ENCODE results near the gene CBX3. TPM values are rescaled to one million over a fixed set of nuclear protein-coding genes. Genes with fewer than 3 reads are reported as not detected.
"Not testable (repeated sequence)": the region's sequence is repeated elsewhere in the genome, so short reads cannot be mapped to it uniquely, and the experiment has no call there.

Gene CBX3
- total RNA-seq, 1 experiment from 2014 or later, result 231 TPM

DNA sequence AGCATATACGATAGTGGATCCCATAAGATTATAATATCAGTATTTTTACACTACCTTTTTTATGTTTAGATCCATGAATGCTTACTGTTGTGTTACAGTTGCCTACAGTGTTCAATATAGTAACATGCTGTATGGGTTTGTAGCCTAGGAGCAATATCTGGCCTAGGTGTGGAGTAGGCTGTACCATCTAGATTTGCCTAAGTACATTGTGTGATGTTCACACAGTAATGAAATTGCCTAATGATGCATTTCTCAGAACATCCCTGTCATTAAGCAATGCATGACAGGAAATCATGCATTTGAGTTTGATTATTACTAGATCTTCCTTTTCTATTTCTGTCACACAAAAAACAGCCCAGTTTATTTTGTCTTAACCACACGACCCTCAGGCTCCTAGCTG lies 14.5 kb downstream of the CBX3 start:
- no peak for DNase-seq (ENCODE audit: low read depth in 1 of 2, low spot score in 2 of 2)
- Histone ChIP-seq H3K27me3 (replicated peaks) (no peaks in the 10 kb centered on the region), H3K27ac (no peak overlapping the region), H3K9me3 (replicated peaks) (no peaks in the 10 kb centered on the region), H3K4me1 (replicated peaks) (no peaks in the 10 kb centered on the region), H3K36me3 (peaks cover 22% of the 10 kb centered on the region), H3K4me3 (no peak overlapping the region)

DNA sequence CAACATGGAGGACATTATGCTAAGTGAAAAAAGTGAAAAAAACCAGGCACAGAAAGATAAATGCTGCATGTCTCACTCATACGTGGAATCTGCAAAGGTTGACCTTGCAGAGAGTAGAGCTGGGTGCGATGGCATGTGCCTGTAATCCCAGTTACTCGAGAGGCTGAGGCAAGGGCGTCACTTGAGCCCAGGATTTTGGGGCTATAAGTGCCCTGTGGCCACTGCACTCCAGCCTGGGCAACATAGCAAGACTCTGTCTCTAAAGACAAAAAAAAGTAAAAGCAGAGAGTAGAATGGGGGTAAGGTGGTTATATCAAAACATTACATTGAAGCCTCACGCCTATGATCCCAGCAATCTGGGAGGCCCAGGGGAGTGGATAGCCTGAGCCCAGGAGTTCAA lies 22.8 kb downstream of the CBX3 start:
- Histone ChIP-seq H3K4me1 (replicated peaks) (no peaks in the 10 kb centered on the region), H3K27me3 (replicated peaks) (0 out of 2 replicates have a peak, but pooled peaks cover 3% of the 10 kb centered on the region), H3K27ac (no peak overlapping the region), H3K9me3 (replicated peaks) (no peaks in the 10 kb centered on the region), H3K4me3 (no peak overlapping the region), H3K36me3 (no peaks in the 10 kb centered on the region)
- no peak for DNase-seq (ENCODE audit: low read depth in 1 of 2, low spot score in 2 of 2)

GRCh38 chr7:26227987-26228386 lies 26.4 kb downstream of the CBX3 start:
- Histone ChIP-seq H3K4me3 (no peak overlapping the region), H3K36me3 (no peaks in the 10 kb centered on the region), H3K4me1 (replicated peaks) (no peaks in the 10 kb centered on the region), H3K27ac (no peak overlapping the region), H3K9me3 (replicated peaks) (no peaks in the 10 kb centered on the region), H3K27me3 (replicated peaks) (0 out of 2 replicates have a peak, but pooled peaks cover 3% of the 10 kb centered on the region)
- no peak for DNase-seq (ENCODE audit: low read depth in 1 of 2, low spot score in 2 of 2)

DNA sequence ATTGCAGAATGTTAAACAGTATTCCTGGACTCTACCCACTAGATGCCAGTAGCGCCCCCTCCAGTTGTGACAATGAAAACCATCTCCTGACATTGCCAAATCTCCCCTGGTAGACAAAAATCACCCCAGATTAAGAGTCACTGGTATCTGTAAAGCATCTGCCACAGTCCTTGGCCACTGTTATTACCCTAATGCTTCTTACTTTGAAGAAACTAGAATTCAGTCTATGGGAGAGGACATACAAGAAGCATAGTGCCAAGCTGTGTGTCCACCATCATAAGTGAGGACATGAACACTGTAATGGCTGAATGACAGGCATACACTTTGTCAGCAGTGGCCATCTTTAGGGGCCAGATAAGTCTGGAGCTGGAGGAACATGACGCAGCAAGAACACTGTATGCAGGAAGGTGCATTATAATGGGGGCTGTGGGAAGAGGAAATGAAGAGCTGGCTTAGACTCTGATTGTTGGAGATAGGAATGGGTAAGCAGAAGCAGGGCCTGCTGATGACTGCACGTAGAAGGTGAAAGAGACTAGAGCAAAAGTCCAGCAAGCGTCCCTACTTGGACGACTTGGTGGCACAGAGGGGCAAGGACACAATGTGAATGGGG lies 32.5 kb downstream of the CBX3 start:
- Histone ChIP-seq H3K27me3 (replicated peaks) (0 out of 2 replicates have a peak, but pooled peaks cover 3% of the 10 kb centered on the region), H3K9me3 (replicated peaks) (no peaks in the 10 kb centered on the region), H3K4me1 (replicated peaks) (no peaks in the 10 kb centered on the region), H3K27ac (no peak overlapping the region), H3K36me3 (no peaks in the 10 kb centered on the region), H3K4me3 (no peak overlapping the region)
- no peak for DNase-seq (ENCODE audit: low read depth in 1 of 2, low spot score in 2 of 2)

- H3K9me3 ChIP-seq (replicated peaks), result no peaks in the 10 kb centered on the region
- H3K4me1 ChIP-seq (replicated peaks), result no peaks in the 10 kb centered on the region
- no peaks in the 10 kb centered on the region for H3K36me3 ChIP-seq
- no peak overlapping the region for H3K27ac ChIP-seq
- no peak overlapping the region for H3K4me3 ChIP-seq
- no peak for DNase-seq (ENCODE audit: low read depth in 1 of 2, low spot score in 2 of 2)
- no peaks in the 10 kb centered on the region for H3K27me3 ChIP-seq (replicated peaks)
Measured at GRCh38 chr7:26237035-26237807, 35.7 kb downstream of the CBX3 start.

DNA sequence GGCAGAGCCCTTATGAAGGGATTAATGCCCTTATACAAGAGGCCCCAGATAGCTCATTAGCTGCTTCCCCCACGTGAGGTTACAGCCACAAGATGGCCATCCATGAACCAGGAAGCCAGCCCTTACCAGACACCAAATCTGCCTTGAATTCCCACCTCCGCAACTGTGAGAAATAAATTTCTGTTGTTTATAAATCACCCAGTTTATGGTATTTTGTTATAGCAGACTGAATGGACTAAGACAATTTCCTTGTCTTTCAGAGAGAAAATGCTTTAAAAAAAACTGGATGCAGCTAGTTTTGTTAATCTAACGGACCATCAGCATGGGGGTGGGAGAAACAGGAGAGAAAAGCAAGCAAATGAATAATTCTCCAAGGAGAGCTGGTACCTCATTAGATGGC lies 36.5 kb downstream of the CBX3 start:
- no peaks in the 10 kb centered on the region for H3K27me3 ChIP-seq (replicated peaks)
- DNase-seq (ENCODE audit: low read depth in 1 of 2, low spot score in 2 of 2), result no peak
- H3K27ac ChIP-seq, result no peak overlapping the region
- no peaks in the 10 kb centered on the region for H3K4me1 ChIP-seq (replicated peaks)
- H3K9me3 ChIP-seq (replicated peaks), result no peaks in the 10 kb centered on the region
- H3K36me3 ChIP-seq, result no peaks in the 10 kb centered on the region
- no peak overlapping the region for H3K4me3 ChIP-seq

DNA sequence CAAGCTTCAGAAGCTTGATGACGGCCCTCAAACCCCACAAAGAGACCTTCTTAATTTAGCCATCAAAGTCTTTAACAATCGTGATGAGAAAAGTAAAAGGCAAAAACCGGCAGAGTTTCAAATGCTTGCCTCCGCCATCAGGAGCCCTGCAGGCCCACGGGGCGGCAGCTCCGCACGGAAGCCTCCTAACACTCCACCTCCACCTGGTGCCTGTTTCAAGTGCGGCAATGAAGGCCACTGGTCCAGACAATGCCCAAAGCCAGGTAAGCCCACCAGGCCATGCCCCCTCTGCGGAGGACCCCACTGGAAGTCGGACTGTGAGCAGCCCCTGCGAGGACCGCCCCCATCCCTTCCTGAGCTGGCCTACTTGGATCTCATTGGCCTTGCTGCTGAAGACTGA lies 43.6 kb downstream of the CBX3 start:
- DNase-seq (ENCODE audit: low read depth in 1 of 2, low spot score in 2 of 2), result no peak
- Histone ChIP-seq H3K9me3 (replicated peaks) (no peaks in the 10 kb centered on the region), H3K36me3 (no peaks in the 10 kb centered on the region), H3K27ac (no peak overlapping the region), H3K4me1 (replicated peaks) (no peaks in the 10 kb centered on the region), H3K4me3 (no peak overlapping the region), H3K27me3 (replicated peaks) (no peaks in the 10 kb centered on the region)

GRCh38 chr7:26250239-26250638 lies 48.7 kb downstream of the CBX3 start:
- H3K27me3 ChIP-seq (replicated peaks), result no peaks in the 10 kb centered on the region
- no peak overlapping the region for H3K27ac ChIP-seq
- no peaks in the 10 kb centered on the region for H3K4me1 ChIP-seq (replicated peaks)
- no peak for DNase-seq (ENCODE audit: low read depth in 1 of 2, low spot score in 2 of 2)
- no peaks in the 10 kb centered on the region for H3K36me3 ChIP-seq
- H3K4me3 ChIP-seq, result no peak overlapping the region
- no peaks in the 10 kb centered on the region for H3K9me3 ChIP-seq (replicated peaks)

GRCh38 chr7:26261866-26262265 lies 60.3 kb downstream of the CBX3 start:
- H3K4me1 ChIP-seq (replicated peaks); H3K27me3 ChIP-seq (replicated peaks); H3K27ac ChIP-seq; H3K4me3 ChIP-seq; H3K9me3 ChIP-seq (replicated peaks); H3K36me3 ChIP-seq; DNase-seq (ENCODE audit: low read depth in 1 of 2, low spot score in 2 of 2): not testable (repeated sequence)

Other genes with a start within 250 kb of the CBX3 start
- gene NFE2L3, start 49.5 kb upstream of the CBX3 start, total RNA-seq (2014; rRNA removed; shearing (Covaris generic)), result 14.4 and 17.1 TPM in 2 replicates
- gene HNRNPA2B1, start 999 bp upstream of the CBX3 start, total RNA-seq (2014; rRNA removed; shearing (Covaris generic)), result 327 and 364 TPM in 2 replicates
- 0.29 and 1.1 TPM in 2 replicates for gene SNX10, start 90.1 kb downstream of the CBX3 start, total RNA-seq (2014; rRNA removed; shearing (Covaris generic))

Data from SJSA1 (cell line).